ENCODE data around the gene PHF3.
"Not testable (repeated sequence)": the region's sequence is repeated elsewhere in the genome, so short reads cannot be mapped to it uniquely, and the experiment has no call there.

Gene PHF3

DNA sequence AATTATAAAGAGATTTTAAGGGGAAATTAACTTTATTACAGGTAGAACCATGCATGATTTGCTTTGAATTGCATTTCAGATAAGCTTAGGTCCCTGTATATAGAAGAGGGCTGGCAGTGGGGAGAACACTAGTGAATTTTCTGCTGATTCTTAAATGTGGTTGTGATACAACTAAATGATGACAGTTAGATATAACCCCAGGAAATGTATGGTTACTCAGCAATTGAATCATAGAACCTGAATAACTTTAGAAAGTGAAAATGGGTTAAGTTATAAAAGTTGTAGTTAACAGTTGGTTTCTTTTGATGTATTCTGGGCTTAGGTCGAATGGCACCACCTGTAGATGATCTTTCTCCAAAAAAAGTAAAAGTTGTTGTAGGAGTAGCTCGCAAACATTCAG is 70.1 kb downstream of the PHF3 start:
- Mint-ChIP-seq H3K27ac (no peak overlapping the region), H3K27me3 (no peaks in the 10 kb centered on the region), H3K9me3 (no peaks in the 10 kb centered on the region), H3K36me3 (ENCODE audit: low read depth) (peaks cover 90% of the 10 kb centered on the region), H3K4me3 (no peak overlapping the region), H3K4me1 (ENCODE audit: low read depth) (no peaks in the 10 kb centered on the region)
- intact Hi-C loops (cut with micrococcal nuclease) = no loop called here

DNA sequence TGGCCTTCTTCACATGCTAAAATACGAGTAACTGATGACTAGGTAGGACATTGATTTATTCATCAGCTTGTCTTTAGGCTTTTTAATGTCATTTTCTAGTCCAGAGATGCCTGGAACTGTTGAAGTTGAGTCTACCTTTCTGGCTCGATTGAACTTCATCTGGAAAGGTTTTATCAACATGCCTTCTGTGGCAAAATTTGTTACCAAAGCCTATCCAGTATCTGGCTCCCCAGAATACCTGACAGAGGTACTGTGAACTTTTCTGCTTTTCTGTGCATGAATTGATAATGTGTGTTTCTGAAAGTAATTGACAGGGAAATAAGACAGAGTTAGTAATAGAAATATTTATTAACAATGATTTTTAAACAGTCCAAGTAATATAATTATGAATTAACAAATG is 71.0 kb downstream of the PHF3 start:
- no peaks in the 10 kb centered on the region for H3K4me1 Mint-ChIP-seq (ENCODE audit: low read depth)
- H3K9me3 Mint-ChIP-seq = no peaks in the 10 kb centered on the region
- H3K36me3 Mint-ChIP-seq (ENCODE audit: low read depth) = peaks cover 92% of the 10 kb centered on the region
- H3K27me3 Mint-ChIP-seq = no peaks in the 10 kb centered on the region
- intact Hi-C loops (cut with micrococcal nuclease) = no loop called here
- no peak overlapping the region for H3K4me3 Mint-ChIP-seq
- H3K27ac Mint-ChIP-seq = no peak overlapping the region

DNA sequence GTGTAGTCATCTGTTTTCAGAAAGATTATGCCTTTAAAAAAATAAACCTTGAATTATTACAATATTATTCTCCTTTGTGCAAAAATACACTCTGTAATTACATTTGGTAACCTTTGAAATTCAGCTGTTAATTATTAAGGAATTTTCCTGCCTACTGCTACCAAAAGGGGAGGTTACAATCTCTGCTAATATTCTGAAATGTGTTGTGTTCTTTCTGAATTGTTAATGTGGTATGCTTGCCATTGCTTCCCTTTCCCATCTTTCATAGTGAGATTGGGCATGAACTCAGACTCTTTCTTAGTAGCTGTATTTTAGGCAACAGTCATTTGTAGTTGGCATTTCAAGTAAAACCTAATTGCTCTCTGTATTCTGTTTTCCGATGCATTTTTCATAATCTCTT is 73.0 kb downstream of the PHF3 start:
- intact Hi-C loops (cut with micrococcal nuclease) = no loop called here

DNA sequence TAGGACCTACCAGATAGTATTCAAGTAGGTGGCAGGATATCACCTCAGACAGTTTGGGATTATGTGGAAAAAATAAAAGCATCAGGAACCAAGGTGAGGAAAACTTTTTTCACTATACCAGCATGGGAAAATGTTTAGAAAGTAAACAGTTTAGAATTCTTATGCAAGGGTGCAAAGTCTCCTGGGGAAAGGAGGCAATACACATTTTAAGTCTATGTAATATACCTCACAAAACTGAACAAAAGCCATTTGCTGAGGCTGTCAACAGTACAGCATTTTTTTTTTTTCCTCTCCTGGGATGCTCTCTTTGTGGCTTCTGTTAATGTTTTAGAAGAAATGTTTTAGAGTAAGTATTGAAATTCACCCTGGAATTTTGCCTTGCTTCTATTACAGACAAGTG is 73.5 kb downstream of the PHF3 start:
- Mint-ChIP-seq H3K27ac (no peak overlapping the region), H3K27me3 (no peaks in the 10 kb centered on the region), H3K4me1 (ENCODE audit: low read depth) (no peaks in the 10 kb centered on the region), H3K4me3 (no peak overlapping the region), H3K36me3 (ENCODE audit: low read depth) (peaks cover 89% of the 10 kb centered on the region), H3K9me3 (no peaks in the 10 kb centered on the region)
- intact Hi-C loops (cut with micrococcal nuclease) = no loop called here

More for the DNA sequence above, 73.0 kb downstream of the PHF3 start:
- H3K27ac Mint-ChIP-seq = no peak overlapping the region
- no peak overlapping the region for H3K4me3 Mint-ChIP-seq
- no peaks in the 10 kb centered on the region for H3K4me1 Mint-ChIP-seq (ENCODE audit: low read depth)
- H3K9me3 Mint-ChIP-seq = no peaks in the 10 kb centered on the region
- H3K36me3 Mint-ChIP-seq (ENCODE audit: low read depth) = peaks cover 92% of the 10 kb centered on the region
- no peaks in the 10 kb centered on the region for H3K27me3 Mint-ChIP-seq

DNA sequence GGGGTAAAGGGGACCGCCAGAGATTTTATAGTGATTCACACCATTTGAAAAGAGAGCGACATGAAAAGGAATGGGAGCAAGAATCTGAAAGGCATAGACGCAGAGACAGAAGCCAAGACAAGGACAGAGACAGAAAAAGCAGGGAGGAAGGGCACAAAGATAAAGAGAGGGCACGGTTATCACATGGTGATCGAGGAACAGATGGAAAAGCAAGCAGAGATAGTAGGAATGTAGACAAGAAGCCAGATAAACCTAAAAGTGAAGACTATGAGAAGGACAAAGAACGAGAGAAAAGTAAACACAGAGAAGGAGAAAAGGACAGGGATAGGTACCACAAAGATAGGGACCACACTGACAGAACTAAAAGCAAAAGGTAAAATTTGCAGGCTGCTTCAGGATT is 77.7 kb downstream of the PHF3 start:
- no peak overlapping the region for H3K27ac Mint-ChIP-seq
- peaks cover 56% of the 10 kb centered on the region for H3K36me3 Mint-ChIP-seq (ENCODE audit: low read depth)
- H3K4me1 Mint-ChIP-seq (ENCODE audit: low read depth) = no peaks in the 10 kb centered on the region

DNA sequence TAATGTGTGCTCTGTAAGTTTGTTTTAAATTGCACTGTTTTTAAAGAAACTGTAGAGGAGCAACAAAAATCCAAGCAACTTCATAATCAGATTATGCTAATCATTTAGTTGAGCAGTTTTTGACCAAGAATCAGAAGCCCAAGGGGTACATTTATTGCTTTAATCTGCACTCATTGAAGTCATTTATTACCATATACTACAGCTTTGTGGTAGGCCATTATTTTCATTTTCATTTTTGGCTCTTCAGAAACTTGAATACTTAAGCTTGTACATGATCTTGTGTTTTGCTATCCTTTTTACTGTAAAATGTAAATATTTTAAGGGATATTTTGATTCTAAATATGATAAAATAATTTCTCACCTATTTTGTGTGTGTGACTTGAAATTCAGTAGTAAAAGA is 78.5 kb downstream of the PHF3 start:
- Mint-ChIP-seq H3K4me3 (no peak overlapping the region), H3K36me3 (ENCODE audit: low read depth) (peaks cover 49% of the 10 kb centered on the region), H3K27ac (no peak overlapping the region), H3K27me3 (no peaks in the 10 kb centered on the region), H3K9me3 (no peaks in the 10 kb centered on the region), H3K4me1 (ENCODE audit: low read depth) (no peaks in the 10 kb centered on the region)
- intact Hi-C loops (cut with micrococcal nuclease) = no loop called here

More for the DNA sequence above, 77.7 kb downstream of the PHF3 start:
- no peaks in the 10 kb centered on the region for H3K9me3 Mint-ChIP-seq
- H3K27me3 Mint-ChIP-seq = no peaks in the 10 kb centered on the region
- intact Hi-C loops (cut with micrococcal nuclease) = no loop called here
- no peak overlapping the region for H3K4me3 Mint-ChIP-seq

DNA sequence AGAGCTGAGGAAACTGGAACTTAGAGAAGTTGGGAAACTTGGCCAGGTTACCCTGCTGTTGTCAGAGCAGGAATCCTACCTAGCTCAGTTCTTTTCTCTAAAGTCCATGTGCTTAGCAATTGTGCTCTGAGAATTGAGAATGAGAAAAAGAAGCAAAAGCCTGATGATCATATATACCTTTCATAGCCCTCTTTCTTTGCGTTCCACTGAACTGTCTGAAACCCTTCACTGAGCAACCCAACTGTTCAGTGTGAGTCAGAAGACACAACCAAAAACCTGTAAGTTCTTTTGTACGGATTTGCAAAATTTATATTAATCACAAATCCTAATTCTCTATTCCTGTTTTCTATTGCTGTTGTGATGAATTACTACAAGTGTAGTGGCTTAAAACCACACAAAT is 80.6 kb downstream of the PHF3 start:
- no peak overlapping the region for H3K27ac Mint-ChIP-seq
- no peaks in the 10 kb centered on the region for H3K27me3 Mint-ChIP-seq
- H3K36me3 Mint-ChIP-seq (ENCODE audit: low read depth) = peaks cover 31% of the 10 kb centered on the region
- H3K4me3 Mint-ChIP-seq = no peak overlapping the region
- no peaks in the 10 kb centered on the region for H3K4me1 Mint-ChIP-seq (ENCODE audit: low read depth)
- intact Hi-C loops (cut with micrococcal nuclease) = no loop called here
- no peaks in the 10 kb centered on the region for H3K9me3 Mint-ChIP-seq

DNA sequence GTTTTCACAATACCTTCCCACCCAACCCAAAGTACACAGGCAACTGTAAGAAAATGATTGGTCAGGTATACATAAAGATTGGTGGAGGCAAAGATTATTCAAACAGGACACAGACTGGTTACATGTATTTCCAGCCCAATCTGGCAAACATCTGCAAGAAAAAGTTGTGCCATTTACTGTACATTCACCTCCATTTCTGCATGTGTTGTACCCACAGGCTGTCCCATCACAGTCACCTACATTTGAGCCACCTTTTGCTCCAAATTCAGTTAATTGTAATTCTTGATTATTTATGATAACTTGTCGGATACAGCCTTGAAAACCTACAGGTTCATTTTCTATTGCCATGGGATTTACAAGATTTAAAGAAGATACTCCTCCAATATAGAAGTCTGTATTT is 85.6 kb downstream of the PHF3 start:
- no peaks in the 10 kb centered on the region for H3K4me1 Mint-ChIP-seq (ENCODE audit: low read depth)
- no peak overlapping the region for H3K27ac Mint-ChIP-seq
- H3K36me3 Mint-ChIP-seq (ENCODE audit: low read depth) = peaks cover 6% of the 10 kb centered on the region
- H3K27me3 Mint-ChIP-seq = no peaks in the 10 kb centered on the region
- intact Hi-C loops (cut with micrococcal nuclease) = no loop called here
- H3K4me3 Mint-ChIP-seq = no peak overlapping the region
- no peaks in the 10 kb centered on the region for H3K9me3 Mint-ChIP-seq

DNA sequence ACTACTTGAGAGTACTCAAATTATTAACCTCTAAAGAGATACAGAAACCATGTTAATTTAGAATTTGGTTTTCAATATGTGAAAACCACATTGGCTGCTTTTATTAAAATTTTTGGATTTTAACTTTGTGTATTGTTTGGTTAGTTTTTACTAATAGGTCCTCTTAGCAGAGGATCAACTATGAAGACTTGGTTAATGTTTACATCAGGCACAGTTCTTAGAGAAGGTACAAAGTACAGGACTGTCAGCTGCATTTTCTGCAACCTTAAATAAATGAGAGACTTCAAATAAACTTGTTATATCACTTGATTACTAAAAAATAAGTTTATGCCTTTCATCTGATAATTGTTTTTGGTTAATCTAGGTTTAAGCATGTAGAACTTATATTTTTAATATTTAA is 89.1 kb downstream of the PHF3 start:
- intact Hi-C loops (cut with micrococcal nuclease) = no loop called here
- H3K36me3 Mint-ChIP-seq (ENCODE audit: low read depth) = peaks cover 2% of the 10 kb centered on the region
- H3K27me3 Mint-ChIP-seq = no peaks in the 10 kb centered on the region
- H3K4me1 Mint-ChIP-seq (ENCODE audit: low read depth) = no peaks in the 10 kb centered on the region
- no peak overlapping the region for H3K27ac Mint-ChIP-seq
- no peaks in the 10 kb centered on the region for H3K9me3 Mint-ChIP-seq
- no peak overlapping the region for H3K4me3 Mint-ChIP-seq

DNA sequence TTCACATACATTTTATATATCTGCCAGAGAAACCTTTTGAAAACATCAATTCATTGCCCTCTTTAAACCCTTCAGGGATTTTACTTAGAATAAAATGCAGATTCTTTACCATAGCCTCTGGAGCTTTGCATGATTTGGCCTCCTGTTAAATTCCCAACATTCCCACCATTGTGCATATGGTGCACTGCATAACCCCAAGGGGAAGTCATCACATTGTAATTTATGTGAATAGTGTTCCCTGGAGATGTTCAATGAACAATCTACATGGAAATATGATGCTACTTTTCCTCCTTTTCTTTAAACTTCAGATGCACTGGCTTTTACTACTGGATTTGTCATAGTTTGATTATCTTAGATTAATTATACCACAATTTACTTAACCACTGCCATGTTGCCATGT is 94.7 kb downstream of the PHF3 start:
- H3K27ac Mint-ChIP-seq = no peak overlapping the region
- no peaks in the 10 kb centered on the region for H3K4me1 Mint-ChIP-seq (ENCODE audit: low read depth)
- H3K36me3 Mint-ChIP-seq (ENCODE audit: low read depth) = peaks cover 9% of the 10 kb centered on the region
- intact Hi-C loops (cut with micrococcal nuclease) = no loop called here
- peaks cover 4% of the 10 kb centered on the region for H3K9me3 Mint-ChIP-seq
- no peaks in the 10 kb centered on the region for H3K27me3 Mint-ChIP-seq
- H3K4me3 Mint-ChIP-seq = no peak overlapping the region

DNA sequence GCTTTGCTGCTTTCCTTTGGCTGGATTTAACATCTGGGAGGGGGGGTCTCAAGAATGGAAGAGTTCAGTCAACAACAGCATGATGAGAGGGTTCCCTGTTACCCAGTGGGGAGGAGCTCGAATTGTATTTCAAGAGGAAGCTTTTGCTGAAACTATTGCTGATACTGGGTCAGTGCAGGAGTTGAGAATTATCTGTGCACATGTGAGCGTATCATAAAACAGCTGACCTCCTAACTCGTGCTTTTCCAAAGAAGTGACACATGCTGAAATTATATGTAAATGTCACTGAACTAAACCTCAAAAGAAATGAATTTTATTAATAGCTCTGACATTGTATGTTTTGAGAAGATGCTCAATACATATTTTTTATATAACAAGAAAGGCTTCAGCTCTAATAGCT is 96.3 kb downstream of the PHF3 start:
- Mint-ChIP-seq H3K4me1 (ENCODE audit: low read depth) (no peaks in the 10 kb centered on the region), H3K9me3 (peaks cover 9% of the 10 kb centered on the region), H3K36me3 (ENCODE audit: low read depth) (peaks cover 9% of the 10 kb centered on the region), H3K4me3 (no peak overlapping the region), H3K27ac (no peak overlapping the region), H3K27me3 (no peaks in the 10 kb centered on the region)
- intact Hi-C loops (cut with micrococcal nuclease) = no loop called here

DNA sequence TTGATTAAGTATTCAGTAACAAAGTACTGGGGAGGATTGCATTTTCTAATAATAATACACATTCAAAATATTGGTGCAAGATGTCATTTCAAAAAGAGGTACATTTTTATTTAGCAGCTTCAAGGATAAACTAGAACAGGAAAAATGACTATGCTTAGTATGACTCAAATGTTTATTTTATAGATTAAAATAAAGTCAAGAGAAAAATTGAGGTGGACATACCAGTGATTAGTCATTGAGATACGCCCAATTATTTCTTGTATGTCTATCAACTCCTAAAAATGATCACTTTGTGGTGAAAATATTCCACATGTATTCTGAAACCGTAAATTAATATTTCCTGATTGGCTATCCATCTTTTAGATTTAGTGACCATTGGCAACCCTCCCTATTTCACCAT is 96.7 kb downstream of the PHF3 start:
- Mint-ChIP-seq H3K27ac (no peak overlapping the region), H3K4me3 (no peak overlapping the region), H3K36me3 (ENCODE audit: low read depth) (peaks cover 9% of the 10 kb centered on the region), H3K9me3 (peaks cover 9% of the 10 kb centered on the region), H3K4me1 (ENCODE audit: low read depth) (no peaks in the 10 kb centered on the region), H3K27me3 (no peaks in the 10 kb centered on the region)
- intact Hi-C loops (cut with micrococcal nuclease) = no loop called here

DNA sequence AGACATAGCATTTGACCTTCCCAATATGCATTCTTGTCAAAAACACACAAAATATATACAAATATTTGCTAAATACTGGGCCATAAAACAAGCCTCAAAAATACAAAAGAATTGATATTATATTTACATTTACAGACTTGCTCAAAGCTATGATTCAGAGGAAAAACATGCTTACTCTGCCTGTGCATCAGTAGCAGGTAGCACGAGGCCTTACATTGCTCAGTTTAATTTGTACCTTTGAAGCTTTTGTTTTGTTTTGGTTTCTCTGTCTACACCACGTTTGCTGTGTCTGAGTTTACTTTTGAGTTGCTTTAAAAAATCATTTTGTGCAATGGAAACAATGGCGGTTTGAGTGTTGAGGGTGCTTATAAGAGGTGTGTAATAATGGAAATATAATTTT is 99.3 kb downstream of the PHF3 start:
- Mint-ChIP-seq H3K9me3 (peaks cover 9% of the 10 kb centered on the region), H3K4me1 (ENCODE audit: low read depth) (peaks cover 8% of the 10 kb centered on the region), H3K36me3 (ENCODE audit: low read depth) (peaks cover 4% of the 10 kb centered on the region), H3K27ac (no peak overlapping the region), H3K4me3 (no peak overlapping the region), H3K27me3 (no peaks in the 10 kb centered on the region)
- intact Hi-C loops (cut with micrococcal nuclease) = no loop called here

DNA sequence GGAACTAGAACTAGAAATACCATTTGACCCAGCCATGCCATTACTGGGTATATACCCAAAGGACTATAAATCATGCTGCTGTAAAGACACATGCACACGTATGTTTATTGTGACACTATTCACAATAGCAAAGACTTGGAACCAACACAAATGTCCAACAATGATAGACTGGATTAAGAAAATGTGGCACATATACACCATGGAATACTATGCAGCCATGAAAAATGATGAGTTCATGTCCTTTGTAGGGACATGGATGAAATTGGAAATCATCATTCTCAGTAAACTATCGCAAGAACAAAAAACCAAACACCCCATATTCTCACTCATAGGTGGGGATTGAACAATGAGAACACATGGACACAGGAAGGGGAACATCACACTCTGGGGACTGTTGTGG is 102.6 kb downstream of the PHF3 start:
- H3K4me3 Mint-ChIP-seq; H3K36me3 Mint-ChIP-seq (ENCODE audit: low read depth); H3K9me3 Mint-ChIP-seq; intact Hi-C loops (cut with micrococcal nuclease); H3K27ac Mint-ChIP-seq; H3K4me1 Mint-ChIP-seq (ENCODE audit: low read depth); H3K27me3 Mint-ChIP-seq: not testable (repeated sequence)

DNA sequence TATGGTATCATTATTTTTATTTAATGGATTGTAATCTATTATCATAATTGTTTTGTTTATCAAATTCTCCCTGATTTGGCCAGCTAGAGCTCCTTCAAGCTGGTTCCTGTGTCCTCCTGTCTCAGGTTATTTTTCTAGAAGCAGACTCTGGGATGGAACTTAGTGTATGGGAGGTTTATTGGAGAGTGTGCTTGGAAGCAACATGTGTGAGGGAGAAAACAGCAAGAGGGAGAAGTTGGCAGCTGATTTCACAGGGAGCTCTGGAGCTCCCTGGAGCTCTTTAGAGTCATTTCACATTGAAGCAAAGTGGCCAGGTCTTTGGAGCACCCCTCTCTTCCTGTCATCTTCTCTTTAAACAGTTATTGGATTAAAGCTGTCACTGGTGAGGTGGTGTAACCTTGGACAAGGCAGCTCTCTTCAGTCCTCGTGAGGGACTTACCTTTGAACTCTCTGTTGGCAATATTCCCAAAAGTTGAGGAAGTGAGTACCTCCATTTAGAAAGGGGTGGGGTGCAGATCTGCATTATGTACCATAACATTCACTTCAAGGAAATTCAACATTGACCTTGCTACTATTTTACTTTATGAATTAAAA is 103.6 kb downstream of the PHF3 start:
- Mint-ChIP-seq H3K27ac (no peak overlapping the region), H3K36me3 (ENCODE audit: low read depth) (no peaks in the 10 kb centered on the region), H3K4me1 (ENCODE audit: low read depth) (peaks cover 8% of the 10 kb centered on the region), H3K9me3 (peaks cover 9% of the 10 kb centered on the region), H3K27me3 (peaks cover 2% of the 10 kb centered on the region), H3K4me3 (no peak overlapping the region)
- intact Hi-C loops (cut with micrococcal nuclease) = no loop called here

All from dendritic cell treated with granulocyte-macrophage colony-stimulating factor and Interleukin-4, amounts not matched to agents 40 ng/mL and 50 ng/mL, for 4 days (primary cell).